Osteoblast (primary cell): ENCODE results near the gene SLC6A18. TPM values are rescaled to one million over a fixed set of nuclear protein-coding genes. Genes with fewer than 3 reads are reported as not detected.

Source experiments
- DNase-seq: peaks from one replicate; pipeline ENCODE4 v3.0.0; 2011; ENCODE audit warnings: low spot score, mixed read lengths; ENCODE audit not compliant: insufficient read length; ENCODE audit errors: missing footprints
- H2AFZ ChIP-seq: 2 replicates; pipeline ENCODE4 v1.6.0; 2011; ENCODE audit warnings: mild to moderate bottlenecking, low read length
- H3K27ac ChIP-seq: 2 replicates; pipeline ENCODE4 v1.5.1; 2011; ENCODE audit warnings: mild to moderate bottlenecking, low read depth, low read length, moderate library complexity
- H3K27me3 ChIP-seq: 2 replicates; pipeline ENCODE4 v1.6.0; 2012; ENCODE audit warnings: mild to moderate bottlenecking, control low read depth, inconsistent platforms, low read length, moderate library complexity; ENCODE audit not compliant: insufficient read depth
- H3K36me3 ChIP-seq: 2 replicates; pipeline ENCODE4 v1.5.1; 2011; ENCODE audit warnings: mild to moderate bottlenecking, low read length, control low read depth, moderate library complexity; ENCODE audit not compliant: insufficient read depth
- H3K4me1 ChIP-seq: 2 replicates; pipeline ENCODE4 v1.5.1; 2011; ENCODE audit warnings: mild to moderate bottlenecking, low read length, control low read depth, moderate library complexity; ENCODE audit not compliant: insufficient read depth
- H3K4me2 ChIP-seq: 2 replicates; pipeline ENCODE4 v1.6.0; 2011; ENCODE audit warnings: mild to moderate bottlenecking, low read length; ENCODE audit not compliant: insufficient read depth
- H3K4me3 ChIP-seq: fragments of 200-600 bp; sonication (generic); 3 replicates; pipeline ENCODE4 v1.5.1; 2012; ENCODE audit warnings: mild to moderate bottlenecking, low read length, inconsistent platforms; ENCODE audit not compliant: insufficient read depth
- H3K79me2 ChIP-seq: 2 replicates; pipeline ENCODE4 v1.6.0; 2012; ENCODE audit warnings: mild to moderate bottlenecking, low read length, control low read depth, inconsistent platforms; ENCODE audit not compliant: insufficient read depth
- H3K9me3 ChIP-seq: 2 replicates; pipeline ENCODE4 v1.5.1; 2011; ENCODE audit warnings: low read depth, low read length, control low read depth
- H4K20me1 ChIP-seq: 2 replicates; pipeline ENCODE4 v1.6.0; 2012; ENCODE audit warnings: mild to moderate bottlenecking, low read length, control low read depth; ENCODE audit not compliant: insufficient read depth
- CTCF ChIP-seq: IDR thresholded peaks from 2 replicates; pipeline ENCODE4 v1.5.1; 2011; ENCODE audit warnings: mild to moderate bottlenecking, low read depth, low read length, moderate library complexity; ENCODE audit errors: extremely low read depth
- total RNA-seq: library from RNA; depleted of rRNA; stranded (reverse); fragments of >200 nt; gene quantifications from 2 replicates; pipeline ENCODE4 v1.2.3, GENCODE V29; 2012

The SLC6A18 gene
- total RNA-seq, 1 donor: not detected

- Histone ChIP-seq H3K27ac (no peak overlapping the region), H2AFZ (no peak overlapping the region), H3K27me3 (peaks cover 11% of the 10 kb centered on the region), H3K4me3 (no peak overlapping the region), H4K20me1 (no peaks in the 10 kb centered on the region), H3K4me2 (no peak overlapping the region), H3K36me3 (no peaks in the 10 kb centered on the region), H3K4me1 (no peaks in the 10 kb centered on the region), H3K79me2 (no peaks in the 10 kb centered on the region), H3K9me3 (no peaks in the 10 kb centered on the region)
- TF ChIP-seq CTCF: no peak
- no peak for DNase-seq
Observed at GRCh38 chr5:1192971-1193590, 32.1 kb upstream of the SLC6A18 start.

GRCh38 chr5:1193591-1193985 is 31.6 kb upstream of the SLC6A18 start:
- no peak for TF ChIP-seq CTCF
- Histone ChIP-seq H3K36me3 (no peaks in the 10 kb centered on the region), H3K4me1 (no peaks in the 10 kb centered on the region), H3K27me3 (peaks cover 16% of the 10 kb centered on the region), H2AFZ (no peak overlapping the region), H3K9me3 (no peaks in the 10 kb centered on the region), H3K4me3 (no peak overlapping the region), H4K20me1 (no peaks in the 10 kb centered on the region), H3K79me2 (no peaks in the 10 kb centered on the region), H3K4me2 (no peak overlapping the region), H3K27ac (no peak overlapping the region)
- DNase-seq: no peak

GRCh38 chr5:1194378-1194777 is 30.8 kb upstream of the SLC6A18 start:
- Histone ChIP-seq H3K9me3 (no peaks in the 10 kb centered on the region), H3K79me2 (no peaks in the 10 kb centered on the region), H3K27me3 (peaks cover 21% of the 10 kb centered on the region), H4K20me1 (no peaks in the 10 kb centered on the region), H3K36me3 (no peaks in the 10 kb centered on the region), H2AFZ (no peak overlapping the region), H3K4me1 (no peaks in the 10 kb centered on the region), H3K4me2 (no peak overlapping the region), H3K27ac (no peak overlapping the region), H3K4me3 (no peak overlapping the region)
- no peak for DNase-seq
- no peak for TF ChIP-seq CTCF

GRCh38 chr5:1195439-1195838 is 29.7 kb upstream of the SLC6A18 start:
- Histone ChIP-seq H4K20me1 (no peaks in the 10 kb centered on the region), H3K27ac (no peak overlapping the region), H2AFZ (no peak overlapping the region), H3K4me1 (no peaks in the 10 kb centered on the region), H3K9me3 (no peaks in the 10 kb centered on the region), H3K4me3 (no peak overlapping the region), H3K4me2 (no peak overlapping the region), H3K27me3 (peaks cover 16% of the 10 kb centered on the region), H3K79me2 (no peaks in the 10 kb centered on the region), H3K36me3 (no peaks in the 10 kb centered on the region)
- TF ChIP-seq CTCF: no peak
- DNase-seq: no peak
